ENCODE results near the gene EPHA5. TPM values are rescaled to one million over a fixed set of nuclear protein-coding genes. Genes with fewer than 3 reads are reported as not detected.

Gene EPHA5
- total RNA-seq, 1 donor from 2014 or later = 0.41 TPM

DNA sequence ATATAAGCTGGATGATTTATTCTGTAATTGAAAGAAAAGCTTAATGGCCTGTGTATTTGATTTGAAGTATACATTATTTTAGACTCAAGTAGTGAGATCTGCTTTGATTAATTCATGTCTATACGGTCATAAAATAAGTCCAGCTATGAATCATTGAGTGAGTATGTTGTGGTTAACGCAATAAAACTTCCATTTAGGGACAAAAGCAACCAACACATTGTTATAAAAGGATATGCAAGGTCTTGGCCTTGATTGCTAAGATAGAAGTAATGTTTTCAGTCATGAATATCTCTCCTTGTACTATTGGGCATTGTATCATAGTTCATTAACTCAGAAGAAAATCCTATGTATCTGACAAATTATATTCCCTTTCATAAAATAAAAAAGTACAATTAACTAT, 162.1 kb downstream of the EPHA5 start:
- DNase-seq (ENCODE audit: extremely low read depth, low read depth, low spot score) = peak; percentile 36

DNA sequence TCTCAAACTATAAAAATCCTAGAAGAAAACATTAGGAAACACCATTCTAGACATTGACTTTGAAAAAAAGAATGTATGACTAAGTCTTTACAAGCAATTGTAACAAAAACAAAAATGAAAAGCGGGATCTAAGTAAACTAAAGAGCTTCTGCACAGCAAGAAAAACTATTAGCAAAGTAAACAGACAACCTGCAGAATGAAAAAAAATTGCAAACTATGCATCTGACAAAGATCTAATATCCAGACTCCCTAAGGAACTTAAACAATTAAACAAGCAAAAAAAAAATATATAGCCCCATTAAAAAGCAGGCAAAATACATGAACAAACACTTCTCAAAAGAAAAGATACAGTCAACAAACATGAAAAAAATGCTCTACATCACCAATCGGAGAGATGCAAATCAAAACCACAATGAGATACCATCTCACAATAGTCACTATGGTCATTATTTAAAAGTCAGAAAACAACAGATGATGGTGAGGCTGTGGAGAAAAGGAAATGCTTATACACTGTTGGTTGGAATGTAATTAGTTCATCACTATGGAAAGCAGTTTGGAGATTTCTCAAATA, 168.1 kb downstream of the EPHA5 start:
- DNase-seq (ENCODE audit: extremely low read depth, low read depth, low spot score) = no peak

- DNase-seq (ENCODE audit: extremely low read depth, low read depth, low spot score) = no peak
Observed at GRCh38 chr4:65498606-65499005, 171.7 kb downstream of the EPHA5 start.

GRCh38 chr4:65495439-65495838, 174.8 kb downstream of the EPHA5 start:
- no peak for DNase-seq (ENCODE audit: extremely low read depth, low read depth, low spot score)

DNA sequence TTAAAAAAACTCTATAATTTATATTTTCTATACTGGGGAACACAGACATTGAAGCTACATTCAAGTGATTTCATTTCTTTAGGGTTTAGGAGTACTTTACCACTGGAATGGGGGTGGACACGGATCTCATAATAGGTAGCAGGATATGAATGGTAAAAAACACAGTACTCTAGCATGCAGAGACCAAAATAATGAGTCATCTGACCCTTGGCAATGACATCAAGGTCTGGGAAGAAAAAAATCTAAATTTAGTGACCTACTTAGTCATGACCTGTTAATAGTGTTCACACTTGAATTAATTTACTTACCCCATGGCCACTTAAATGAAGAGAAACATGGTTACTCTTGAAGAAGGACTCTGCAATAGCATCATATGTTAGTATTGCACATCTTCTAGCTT, 187.9 kb downstream of the EPHA5 start:
- DNase-seq (ENCODE audit: extremely low read depth, low read depth, low spot score) = no peak

GRCh38 chr4:65472531-65472930, 197.8 kb downstream of the EPHA5 start:
- no peak for DNase-seq (ENCODE audit: extremely low read depth, low read depth, low spot score)

DNA sequence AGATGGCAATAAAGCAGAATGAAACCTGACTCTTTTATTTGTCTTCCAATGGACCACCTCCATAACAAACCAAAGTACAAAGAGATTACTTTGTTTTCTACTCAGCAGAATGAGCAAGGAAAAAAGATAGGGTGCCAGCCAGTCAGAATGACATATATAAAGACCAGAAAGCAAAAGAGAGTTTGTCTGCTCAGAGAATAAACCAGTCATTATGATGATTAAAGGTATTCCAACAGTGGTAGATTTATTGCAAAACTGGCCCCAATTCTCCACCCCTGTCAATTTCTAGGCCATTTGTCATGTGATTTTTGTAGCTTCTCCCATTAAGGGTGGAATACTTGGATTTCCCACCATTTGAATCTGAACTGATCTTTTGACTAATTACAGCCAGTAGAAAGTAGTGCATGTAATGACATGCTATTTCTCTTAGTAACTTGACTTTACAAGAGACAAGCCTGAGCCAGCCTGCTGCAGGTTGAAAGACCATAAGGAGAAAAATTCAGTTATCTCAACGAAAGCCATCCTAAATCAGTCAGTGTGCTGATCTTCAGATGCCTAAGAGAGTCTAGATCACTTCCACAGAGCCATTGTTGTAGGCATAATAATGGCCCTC, 203.1 kb downstream of the EPHA5 start:
- DNase-seq (ENCODE audit: extremely low read depth, low read depth, low spot score) = no peak

DNA sequence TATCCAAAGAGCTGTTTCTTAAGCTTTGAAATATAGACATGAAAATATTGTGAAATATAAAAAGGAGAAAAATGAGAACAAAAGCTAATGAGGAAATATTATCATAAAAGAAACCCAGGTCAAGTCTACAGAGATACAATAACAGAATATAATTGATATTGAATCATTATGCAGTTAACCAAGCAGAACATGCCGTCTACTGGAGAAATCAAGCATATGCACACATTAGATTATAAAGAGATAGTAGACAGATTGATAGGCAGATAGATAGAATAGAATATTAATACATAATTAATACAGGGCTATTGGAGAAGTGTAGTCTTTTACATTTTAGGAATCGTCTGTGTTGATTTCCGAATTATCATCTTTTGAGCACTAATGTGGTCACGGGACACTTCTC, 208.5 kb downstream of the EPHA5 start:
- no peak for DNase-seq (ENCODE audit: extremely low read depth, low read depth, low spot score)

GRCh38 chr4:65457011-65457410, 213.3 kb downstream of the EPHA5 start:
- DNase-seq (ENCODE audit: extremely low read depth, low read depth, low spot score) = no peak

DNA sequence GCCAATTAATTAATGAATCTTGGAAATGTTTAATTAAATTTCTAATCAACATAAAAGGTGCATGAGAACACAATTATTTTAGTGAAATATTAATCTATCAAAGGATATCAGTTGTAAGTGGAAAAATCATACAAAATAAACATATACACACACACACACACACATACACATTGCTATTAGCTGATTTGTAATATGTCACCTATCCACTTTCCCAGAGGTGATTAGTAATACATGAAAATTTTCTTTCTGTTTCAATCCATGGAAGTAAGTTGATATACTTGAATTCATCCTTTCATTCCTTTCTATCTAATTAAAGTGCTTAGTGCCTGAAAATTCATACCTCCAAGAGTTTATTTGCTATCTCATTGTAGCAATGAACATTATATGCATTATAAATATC, 213.7 kb downstream of the EPHA5 start:
- no peak for DNase-seq (ENCODE audit: extremely low read depth, low read depth, low spot score)

DNA sequence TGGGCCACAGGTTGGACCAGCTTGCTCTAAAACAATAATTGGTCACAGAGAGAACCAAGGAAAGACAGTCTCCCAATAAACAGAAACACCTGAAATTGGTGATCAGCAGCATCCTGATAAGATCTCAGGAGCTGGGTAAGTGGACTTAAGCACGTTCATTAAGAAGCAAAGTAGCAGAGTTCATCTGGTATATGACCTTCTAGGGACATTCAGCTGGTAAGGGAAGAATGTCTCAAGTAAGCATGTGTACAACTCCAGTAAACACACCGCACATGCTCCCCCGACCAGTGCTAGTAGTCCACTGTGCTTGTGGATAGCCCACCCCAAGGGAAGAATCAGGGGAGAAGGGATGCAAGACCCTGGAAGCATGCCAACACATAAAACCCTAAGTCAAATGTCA, 216.9 kb downstream of the EPHA5 start:
- DNase-seq (ENCODE audit: extremely low read depth, low read depth, low spot score) = no peak

DNA sequence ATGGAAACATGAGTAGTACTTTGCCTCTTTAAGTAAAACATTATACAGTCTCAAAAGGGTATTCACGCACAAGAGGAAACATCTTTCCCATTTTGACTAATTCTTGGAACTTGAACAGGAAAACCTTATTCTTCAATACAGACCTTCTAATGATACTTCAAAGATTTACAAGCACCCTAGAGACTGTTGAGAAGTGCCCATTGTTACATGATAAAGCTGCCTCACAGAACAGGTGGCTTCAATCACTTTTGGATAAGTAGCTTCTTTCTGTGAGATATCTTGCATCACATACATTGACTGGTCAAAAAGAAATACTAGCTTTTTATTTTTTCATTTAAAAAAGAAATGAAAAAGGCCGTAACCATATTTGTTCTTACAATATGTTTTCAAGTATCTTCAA, 219.4 kb downstream of the EPHA5 start:
- no peak for DNase-seq (ENCODE audit: extremely low read depth, low read depth, low spot score)

- DNase-seq (ENCODE audit: extremely low read depth, low read depth, low spot score) = peak; percentile 12
Observed at GRCh38 chr4:65437102-65437501, 233.2 kb downstream of the EPHA5 start.

GRCh38 chr4:65422109-65422508, 248.2 kb downstream of the EPHA5 start:
- no peak for DNase-seq (ENCODE audit: extremely low read depth, low read depth, low spot score)

GRCh38 chr4:65420036-65420435, 250.3 kb downstream of the EPHA5 start:
- no peak for DNase-seq (ENCODE audit: extremely low read depth, low read depth, low spot score)

- no peak for DNase-seq (ENCODE audit: extremely low read depth, low read depth, low spot score)
Observed at GRCh38 chr4:65416891-65417290, 253.4 kb downstream of the EPHA5 start.

- DNase-seq (ENCODE audit: extremely low read depth, low read depth, low spot score) = no peak
Observed at GRCh38 chr4:65407483-65407882, 262.8 kb downstream of the EPHA5 start.

DNA sequence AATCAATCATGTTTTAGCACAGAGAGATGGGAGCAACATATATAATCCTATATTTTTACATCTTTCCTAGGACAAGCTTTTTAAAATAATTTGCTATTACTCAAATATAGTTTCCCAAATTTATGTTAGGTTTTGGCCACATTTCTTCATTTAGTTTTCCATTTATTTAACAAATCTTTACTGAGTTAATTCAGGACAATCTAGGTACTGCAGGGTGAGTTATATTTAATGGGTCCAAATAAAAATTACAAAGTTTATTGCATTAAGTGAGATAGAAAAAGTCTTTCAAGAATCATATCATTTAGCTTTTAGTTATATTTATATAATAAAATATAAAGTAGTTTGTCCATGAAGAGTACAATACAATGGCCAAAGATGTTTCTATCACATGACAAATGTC, 269.2 kb downstream of the EPHA5 start:
- DNase-seq (ENCODE audit: extremely low read depth, low read depth, low spot score) = no peak

DNA sequence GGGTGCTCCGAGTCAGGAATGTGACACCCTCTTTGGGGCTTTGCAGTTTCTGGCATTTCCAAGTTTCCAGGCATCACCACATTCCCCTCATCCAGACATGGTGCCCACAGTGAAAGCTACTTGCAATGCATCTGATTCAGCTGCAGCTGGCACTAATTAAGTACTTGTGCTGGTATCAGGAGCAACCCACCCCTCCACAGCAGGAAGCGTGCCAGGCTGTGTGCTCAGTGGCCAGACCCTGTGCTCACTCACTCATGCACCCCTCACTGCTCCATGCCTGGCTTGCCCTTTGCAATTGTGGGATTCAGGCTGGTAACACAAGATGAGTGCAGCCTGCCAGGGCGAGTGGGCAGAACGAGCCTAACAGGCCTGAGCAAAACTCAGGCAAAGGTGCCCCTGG, 271.2 kb downstream of the EPHA5 start:
- no peak for DNase-seq (ENCODE audit: extremely low read depth, low read depth, low spot score)

DNA sequence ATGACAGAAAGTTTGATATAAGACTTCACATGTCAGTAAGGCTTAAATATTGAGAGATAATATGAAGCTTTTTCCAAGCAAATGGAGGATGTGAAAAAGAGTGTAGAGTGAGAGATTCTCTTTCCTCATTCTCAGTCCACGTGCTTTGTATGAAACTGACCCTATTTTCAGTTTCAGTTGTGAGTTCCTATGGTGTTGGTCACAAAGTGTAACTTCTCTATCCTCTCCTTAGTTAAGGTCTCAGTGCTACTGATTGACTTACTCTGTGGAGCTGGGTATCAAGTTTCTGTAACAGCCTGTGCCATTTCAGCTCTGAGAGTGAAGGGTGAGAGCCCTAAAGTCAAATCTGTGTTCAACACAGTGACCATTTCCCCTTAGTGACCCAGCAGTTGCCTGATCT, 277.2 kb downstream of the EPHA5 start:
- no peak for DNase-seq (ENCODE audit: extremely low read depth, low read depth, low spot score)

GRCh38 chr4:65392488-65392887, 277.8 kb downstream of the EPHA5 start:
- no peak for DNase-seq (ENCODE audit: extremely low read depth, low read depth, low spot score)

DNA sequence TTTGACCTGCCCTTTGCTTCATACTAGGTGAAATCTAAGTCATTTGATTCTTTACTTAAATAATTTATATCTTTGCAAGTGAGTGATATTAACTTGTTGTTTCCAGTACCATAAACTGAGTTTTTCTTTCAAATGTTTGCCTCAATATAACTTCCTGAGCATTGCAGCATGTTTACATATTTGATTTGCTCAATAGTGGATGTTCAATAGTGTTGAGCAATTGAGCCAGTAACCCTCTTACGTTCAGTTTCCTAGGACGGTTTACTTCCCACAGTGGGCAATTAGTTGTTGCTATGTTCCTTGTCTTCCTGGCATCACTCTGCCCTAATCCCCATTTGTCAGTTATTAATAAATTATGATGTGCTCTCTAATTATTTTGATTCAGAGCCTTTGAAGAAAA, 278.5 kb downstream of the EPHA5 start:
- DNase-seq (ENCODE audit: extremely low read depth, low read depth, low spot score) = no peak

GRCh38 chr4:65391382-65391781, 278.9 kb downstream of the EPHA5 start:
- no peak for DNase-seq (ENCODE audit: extremely low read depth, low read depth, low spot score)
